LNCaP clone FGC (cell line): Measurements from ENCODE around the gene NINJ1.

ENCODE experiments used
- DNase-seq: peaks from one replicate; pipeline ENCODE4 v3.0.0-alpha.2; 2011; ENCODE audit warnings: low read depth
- H3K4me3 ChIP-seq: 2 replicates; pipeline ENCODE4 v1.5.1; 2011; ENCODE audit warnings: mild to moderate bottlenecking, low read depth, low read length, control low read depth
- TF ChIP-seq, protein P1 (sequence below): IDR thresholded peaks from 2 replicates; pipeline ENCODE4 v1.5.1; 2012; ENCODE audit warnings: mild to moderate bottlenecking; ENCODE audit not compliant: control insufficient read depth, insufficient read depth; ENCODE audit errors: extremely low read depth

Gene NINJ1

GRCh38 chr9:93127395-93127911 is 6.6 kb downstream of the NINJ1 start:
- no peak for DNase-seq
- TF ChIP-seq, protein P1, sequence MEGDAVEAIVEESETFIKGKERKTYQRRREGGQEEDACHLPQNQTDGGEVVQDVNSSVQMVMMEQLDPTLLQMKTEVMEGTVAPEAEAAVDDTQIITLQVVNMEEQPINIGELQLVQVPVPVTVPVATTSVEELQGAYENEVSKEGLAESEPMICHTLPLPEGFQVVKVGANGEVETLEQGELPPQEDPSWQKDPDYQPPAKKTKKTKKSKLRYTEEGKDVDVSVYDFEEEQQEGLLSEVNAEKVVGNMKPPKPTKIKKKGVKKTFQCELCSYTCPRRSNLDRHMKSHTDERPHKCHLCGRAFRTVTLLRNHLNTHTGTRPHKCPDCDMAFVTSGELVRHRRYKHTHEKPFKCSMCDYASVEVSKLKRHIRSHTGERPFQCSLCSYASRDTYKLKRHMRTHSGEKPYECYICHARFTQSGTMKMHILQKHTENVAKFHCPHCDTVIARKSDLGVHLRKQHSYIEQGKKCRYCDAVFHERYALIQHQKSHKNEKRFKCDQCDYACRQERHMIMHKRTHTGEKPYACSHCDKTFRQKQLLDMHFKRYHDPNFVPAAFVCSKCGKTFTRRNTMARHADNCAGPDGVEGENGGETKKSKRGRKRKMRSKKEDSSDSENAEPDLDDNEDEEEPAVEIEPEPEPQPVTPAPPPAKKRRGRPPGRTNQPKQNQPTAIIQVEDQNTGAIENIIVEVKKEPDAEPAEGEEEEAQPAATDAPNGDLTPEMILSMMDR: no peak
- no peak overlapping the region for H3K4me3 ChIP-seq

- TF ChIP-seq, protein P1: no peak
- DNase-seq: no peak
- H3K4me3 ChIP-seq: no peak overlapping the region
These were observed 7.2 kb downstream of the NINJ1 start for GRCh38 chr9:93126825-93127368.

- H3K4me3 ChIP-seq: no peak overlapping the region
- DNase-seq: no peak
- TF ChIP-seq, protein P1: no peak
These were observed 7.8 kb downstream of the NINJ1 start for GRCh38 chr9:93126151-93126781.

DNA sequence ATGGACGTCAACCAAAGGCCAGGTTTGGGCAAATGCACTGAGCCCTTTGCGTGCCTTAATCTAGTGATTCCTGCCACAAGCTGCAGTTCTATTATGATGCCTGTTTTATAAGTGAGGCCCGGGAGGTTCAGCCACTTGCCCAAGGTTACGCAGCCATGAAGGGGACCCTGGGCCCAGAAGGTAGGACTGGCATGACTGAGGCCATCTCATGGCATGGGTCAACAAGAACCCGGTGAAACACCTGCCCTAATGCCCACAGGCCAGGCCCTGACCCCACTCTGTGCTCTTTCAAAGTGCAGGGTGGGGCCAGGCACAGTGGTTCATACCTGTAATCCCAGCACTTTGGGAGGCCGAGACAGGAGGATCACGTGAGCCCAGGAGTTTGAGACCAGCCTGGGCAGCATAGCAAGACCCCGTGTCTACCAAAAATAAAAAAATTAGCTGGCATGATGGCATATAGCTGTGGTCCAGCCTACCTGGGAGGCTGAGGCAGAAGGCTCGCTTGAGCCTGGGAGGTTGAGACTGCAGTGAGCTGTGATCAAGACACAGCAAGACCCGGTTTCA is 8.6 kb downstream of the NINJ1 start:
- no peak overlapping the region for H3K4me3 ChIP-seq
- TF ChIP-seq, protein P1: no peak
- DNase-seq: no peak

DNA sequence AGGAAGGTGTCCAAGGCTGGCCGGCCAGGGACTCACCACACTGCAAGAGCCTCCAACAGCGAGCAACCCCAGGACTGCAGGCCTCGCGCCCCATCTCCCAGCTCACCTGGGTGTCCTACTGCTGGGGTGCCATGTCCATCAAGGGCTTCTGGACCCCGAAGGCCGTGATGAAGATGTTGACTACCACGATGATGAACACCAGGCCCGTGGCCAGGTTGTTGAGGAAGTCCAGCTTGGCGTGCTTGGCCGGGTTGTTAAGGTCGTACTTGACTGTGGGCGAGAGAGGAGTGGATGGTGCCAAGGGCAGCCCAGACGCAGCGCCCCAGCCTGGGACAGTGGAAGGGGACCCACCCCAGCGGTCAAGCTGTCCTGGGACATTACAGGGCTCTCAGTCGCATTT is 9.3 kb downstream of the NINJ1 start:
- TF ChIP-seq, protein P1: no peak
- no peak overlapping the region for H3K4me3 ChIP-seq
- no peak for DNase-seq

GRCh38 chr9:93123561-93124283 is 10.3 kb downstream of the NINJ1 start:
- DNase-seq: no peak
- H3K4me3 ChIP-seq: no peak overlapping the region
- TF ChIP-seq, protein P1: no peak
